Right forelimb (tissue), 1 donor: ENCODE results near the gene ASB17.
"Not testable (repeated sequence)": the region's sequence is repeated elsewhere in the genome, so short reads cannot be mapped to it uniquely, and the experiment has no call there.

Experiments
- DNase-seq: peaks from one replicate; pipeline ENCODE4 v3.0.0-alpha.2; 2018

Gene ASB17, protein sequence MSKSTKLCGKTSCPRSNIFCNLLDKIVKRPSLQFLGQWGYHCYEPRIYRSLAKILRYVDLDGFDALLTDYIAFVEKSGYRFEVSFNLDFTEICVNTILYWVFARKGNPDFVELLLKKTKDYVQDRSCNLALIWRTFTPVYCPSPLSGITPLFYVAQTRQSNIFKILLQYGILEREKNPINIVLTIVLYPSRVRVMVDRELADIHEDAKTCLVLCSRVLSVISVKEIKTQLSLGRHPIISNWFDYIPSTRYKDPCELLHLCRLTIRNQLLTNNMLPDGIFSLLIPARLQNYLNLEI

GRCh38 chr1:75932304-75932703, at the start of gene ASB17:
ASB17 (minus strand) TSS chr1:75932404; CDS start chr1:75932291, 113 bp downstream.
- no peak for DNase-seq

DNA sequence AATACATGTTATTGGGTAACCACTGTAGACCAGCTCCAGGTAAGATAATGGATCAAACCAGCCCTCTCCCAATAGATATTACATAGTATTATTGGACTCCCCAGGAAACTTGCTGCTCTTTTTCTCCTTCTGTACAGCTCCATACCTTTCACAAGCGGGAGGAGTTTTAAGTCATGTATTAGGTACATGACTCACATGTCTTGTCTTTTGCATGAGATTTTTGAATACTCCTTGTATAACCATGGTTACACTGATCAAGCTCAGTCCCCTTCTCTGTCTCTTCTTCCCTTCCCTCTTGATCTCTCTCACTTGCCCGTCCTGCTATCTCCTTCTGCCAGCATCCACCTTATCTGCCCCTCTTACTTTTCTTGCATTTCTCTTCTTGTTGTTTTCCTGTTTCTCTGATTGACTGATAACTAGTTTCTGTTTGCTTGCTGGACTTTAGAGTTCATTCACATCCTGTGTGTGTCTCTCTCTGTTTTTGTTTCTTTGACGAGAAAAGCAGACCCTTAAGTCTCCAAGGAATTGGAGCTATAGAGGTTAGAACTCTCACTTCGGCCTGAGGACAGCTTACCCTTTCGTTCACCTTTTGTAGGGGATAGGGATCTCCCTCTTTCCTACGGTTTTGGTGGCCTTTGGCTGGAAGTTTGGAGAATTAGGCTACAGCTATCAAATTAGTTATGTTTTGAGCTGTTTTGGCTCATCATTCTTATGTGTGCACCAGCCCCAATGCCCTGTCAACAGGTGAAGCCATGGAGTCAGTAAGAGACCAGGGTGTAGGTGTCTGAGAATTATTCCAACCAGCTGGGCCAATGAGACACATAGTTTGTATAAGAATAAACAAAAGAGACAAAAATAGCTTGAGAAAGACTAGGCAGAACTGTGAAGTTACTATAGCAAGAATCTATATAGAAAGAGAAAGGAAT, 49.0 kb upstream of the ASB17 start:
- no peak for DNase-seq

GRCh38 chr1:75970631-75971030, 38.4 kb upstream of the ASB17 start:
- no peak for DNase-seq

- no peak for DNase-seq
Observed at GRCh38 chr1:75969550-75969949, 37.3 kb upstream of the ASB17 start.

GRCh38 chr1:75967719-75968118, 35.5 kb upstream of the ASB17 start:
- DNase-seq = no peak

- no peak for DNase-seq
Observed at GRCh38 chr1:75964760-75965408, 32.7 kb upstream of the ASB17 start.

DNA sequence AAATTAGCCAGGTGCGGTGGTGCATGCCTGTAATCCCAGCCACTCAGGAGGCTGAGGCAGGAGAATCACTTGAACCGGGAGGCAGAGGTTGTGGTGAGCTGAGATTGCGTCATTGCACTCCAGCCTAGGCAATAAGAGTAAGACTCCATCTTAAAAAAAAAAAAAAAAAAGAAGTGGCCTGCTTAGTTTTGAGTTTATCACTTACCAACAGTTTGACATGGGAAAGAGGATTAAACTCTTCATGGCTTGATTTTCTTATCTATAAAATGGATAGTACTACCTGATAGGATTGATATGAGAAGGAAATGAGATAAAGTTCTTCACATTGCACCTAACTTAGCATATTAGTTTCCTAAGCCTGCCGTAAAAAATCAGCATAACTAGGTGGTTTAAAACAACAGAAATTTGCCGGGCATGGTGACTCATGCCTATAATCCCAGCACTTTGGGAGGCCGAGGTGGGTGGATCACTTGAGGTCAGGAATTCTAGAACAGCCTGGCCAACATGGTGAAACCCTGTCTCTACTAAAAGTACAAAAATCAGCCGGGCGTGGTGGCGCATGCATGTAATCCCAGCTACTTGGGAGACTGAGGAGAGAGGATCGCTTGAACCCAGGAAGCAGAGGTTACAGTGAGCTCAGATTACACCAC, 32.0 kb upstream of the ASB17 start:
- DNase-seq = not testable (repeated sequence)

GRCh38 chr1:75954586-75954985, 22.4 kb upstream of the ASB17 start:
- no peak for DNase-seq

DNA sequence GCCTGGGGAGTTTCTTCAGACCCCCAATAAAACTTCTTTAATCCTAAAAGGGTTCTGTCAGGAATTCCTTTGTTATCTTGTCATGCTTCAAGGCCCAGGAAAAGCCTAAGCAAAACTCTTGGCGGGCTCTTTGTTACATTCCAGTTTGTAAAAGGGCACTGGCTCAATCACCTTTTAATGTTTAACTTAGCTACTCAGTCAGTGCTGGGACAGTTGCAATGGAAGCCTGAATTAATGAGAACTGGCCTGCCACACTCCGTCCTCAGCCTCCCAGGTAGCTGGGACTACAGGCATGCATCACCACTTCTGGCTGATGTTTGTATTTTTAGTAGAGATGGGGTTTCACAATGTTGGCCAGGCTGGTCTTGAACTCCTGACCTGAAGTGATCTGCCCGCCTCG, 21.3 kb upstream of the ASB17 start:
- DNase-seq = no peak

DNA sequence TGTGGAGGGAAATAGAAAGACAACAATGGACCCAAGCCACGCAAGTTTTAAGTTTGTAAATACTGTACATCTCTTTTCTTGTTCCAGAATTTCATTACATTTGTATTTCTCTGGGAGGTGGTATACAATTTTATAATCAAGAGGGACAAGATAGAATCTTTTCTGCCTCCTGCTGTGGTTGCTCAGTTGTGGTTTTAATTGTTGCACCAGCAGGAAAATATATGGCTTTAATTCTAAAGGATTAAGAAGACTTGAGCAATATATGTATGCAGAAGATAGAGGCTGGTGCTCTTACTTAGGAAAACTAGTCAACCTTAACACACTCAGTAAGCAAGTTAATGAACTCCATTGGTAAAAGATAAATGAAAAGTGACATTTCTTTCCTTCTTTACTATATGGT, 19.8 kb upstream of the ASB17 start:
- no peak for DNase-seq

- no peak for DNase-seq
Observed at GRCh38 chr1:75950176-75950575, 18.0 kb upstream of the ASB17 start.

DNA sequence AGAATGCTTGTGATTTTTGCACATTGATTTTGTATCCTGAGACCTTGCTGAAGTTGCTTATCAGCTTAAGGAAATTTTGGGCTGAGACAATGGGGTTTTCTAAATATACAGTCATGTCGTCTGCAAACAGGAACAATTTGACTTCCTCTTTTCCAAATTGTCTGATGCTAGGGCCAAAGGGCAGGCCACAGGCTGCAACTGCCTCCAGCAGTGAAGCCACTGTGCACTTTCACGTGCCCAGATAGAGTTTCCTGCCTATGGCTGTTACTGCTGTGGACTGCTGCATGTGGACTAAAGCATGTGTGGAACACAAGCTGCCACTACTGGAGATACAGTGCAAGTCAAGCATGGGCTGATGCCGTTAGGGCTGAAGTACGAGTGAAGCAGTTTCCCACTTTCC, 10.8 kb upstream of the ASB17 start:
- not testable (repeated sequence) for DNase-seq

DNA sequence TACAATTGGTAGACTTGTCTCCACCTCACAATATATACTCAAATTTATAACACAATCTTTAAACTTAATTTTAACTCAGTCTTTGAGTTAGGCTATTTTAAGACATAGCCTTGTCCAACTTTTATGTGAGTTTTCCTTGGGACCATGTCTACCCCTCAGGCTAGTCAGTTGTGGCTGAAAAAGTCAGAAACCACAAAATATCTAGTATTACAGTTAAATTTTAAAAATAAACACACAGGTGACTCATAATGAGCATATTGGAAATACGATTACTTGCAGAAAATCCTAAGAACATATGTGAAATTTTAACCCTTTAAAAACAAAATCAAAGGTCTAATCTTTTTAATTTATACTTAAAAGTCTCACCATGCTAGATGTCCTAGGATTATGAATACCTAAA, 4.8 kb upstream of the ASB17 start:
- no peak for DNase-seq

DNA sequence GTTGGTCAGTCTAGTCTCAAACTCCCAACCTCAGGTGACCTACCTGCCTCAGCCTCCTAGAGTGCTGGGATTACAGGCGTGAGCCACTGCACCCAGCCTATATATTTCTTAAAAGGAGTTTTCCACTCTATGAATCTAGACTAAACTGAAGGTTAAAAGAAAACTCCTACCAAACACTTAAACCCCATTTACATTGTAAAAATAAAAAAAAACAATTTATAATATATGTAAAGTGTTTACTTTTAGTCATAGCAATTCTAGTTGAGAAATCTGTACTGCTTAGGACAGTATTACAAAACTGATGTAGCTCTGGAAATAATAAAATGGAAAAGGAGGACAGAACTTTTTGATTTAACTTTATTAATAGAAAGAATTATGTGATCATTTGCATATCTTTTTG, 9.5 kb downstream of the ASB17 start:
- no peak for DNase-seq

GRCh38 chr1:75916834-75917233, 15.4 kb downstream of the ASB17 start:
- DNase-seq = no peak

DNA sequence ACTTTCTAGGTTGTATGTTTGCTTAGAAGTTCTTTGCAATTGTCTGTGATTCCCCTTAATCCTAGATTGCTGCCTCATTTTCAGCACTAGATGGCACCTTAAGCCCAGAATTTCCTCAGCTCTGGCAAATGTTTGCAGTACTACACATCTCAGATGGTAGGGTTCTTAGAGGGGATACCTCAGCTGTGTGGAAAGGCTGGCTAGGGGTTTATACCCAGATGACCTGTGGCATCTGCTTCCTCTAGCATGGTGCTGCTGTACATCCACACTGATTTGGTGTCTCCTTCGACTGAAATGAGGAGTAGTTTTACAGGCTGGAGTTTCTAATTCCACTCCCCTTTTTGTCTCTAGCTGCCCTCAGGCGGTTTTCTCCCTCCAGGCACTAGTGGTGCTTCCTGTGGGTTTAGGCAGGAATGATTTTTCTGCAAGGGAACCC, 23.5 kb downstream of the ASB17 start:
- no peak for DNase-seq

GRCh38 chr1:75901371-75901770, 30.8 kb downstream of the ASB17 start:
- DNase-seq = no peak

DNA sequence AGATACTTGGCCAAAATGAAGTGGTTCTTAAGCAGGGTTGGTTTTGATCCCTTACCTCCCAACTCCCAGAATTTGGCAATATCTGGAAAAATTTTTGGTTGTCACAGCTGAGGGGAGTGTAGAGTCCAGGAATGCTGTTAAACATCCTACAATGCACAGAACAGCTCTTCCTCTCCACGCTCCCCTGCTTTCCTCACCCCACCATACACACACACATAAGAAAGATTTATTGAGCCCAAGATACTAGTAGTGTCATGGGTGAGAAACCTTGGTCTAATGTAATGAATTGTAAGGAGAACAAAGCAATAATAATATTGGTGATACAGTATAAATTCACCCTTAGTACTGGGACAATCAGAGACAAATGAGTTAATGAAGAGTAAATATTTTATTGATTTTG, 47.8 kb downstream of the ASB17 start:
- DNase-seq = no peak

- no peak for DNase-seq
Observed at GRCh38 chr1:75879985-75880384, 52.2 kb downstream of the ASB17 start.

- DNase-seq = no peak
Observed at GRCh38 chr1:75870951-75871350, 61.3 kb downstream of the ASB17 start.
